Measurements from ENCODE around the gene HS3ST1.
"Not testable (repeated sequence)": the region's sequence is repeated elsewhere in the genome, so short reads cannot be mapped to it uniquely, and the experiment has no call there.

Gene HS3ST1

DNA sequence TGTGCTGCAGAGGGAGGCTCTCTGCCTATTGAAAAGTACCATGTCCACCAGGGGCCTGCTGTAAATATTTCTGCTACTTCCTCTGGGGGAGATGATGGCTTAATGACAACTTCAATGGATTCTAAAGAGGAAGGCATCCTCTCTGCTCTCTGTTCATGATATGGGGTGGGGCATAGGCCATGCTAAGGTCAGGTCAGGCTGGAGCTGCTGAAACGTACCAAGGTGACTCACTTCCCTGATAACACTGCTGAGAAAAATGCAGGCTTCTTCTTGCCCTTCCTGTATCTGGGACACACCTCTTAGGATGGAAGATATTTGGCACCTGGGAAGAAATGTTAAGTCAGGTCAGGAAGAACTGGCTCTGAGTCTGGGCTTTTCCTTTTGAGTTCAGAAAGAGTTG, 31.5 kb downstream of the HS3ST1 start:
- Histone ChIP-seq H3K27me3 (no peaks in the 10 kb centered on the region), H3K27ac (no peak overlapping the region), H3K4me1 (no peaks in the 10 kb centered on the region), H3K4me3 (no peak overlapping the region), H3K9me3 (no peaks in the 10 kb centered on the region), H3K36me3 (peaks cover 0 to 8% (median 0%) of the 10 kb centered on the region in 3 donors)
- TF ChIP-seq, protein P1, sequence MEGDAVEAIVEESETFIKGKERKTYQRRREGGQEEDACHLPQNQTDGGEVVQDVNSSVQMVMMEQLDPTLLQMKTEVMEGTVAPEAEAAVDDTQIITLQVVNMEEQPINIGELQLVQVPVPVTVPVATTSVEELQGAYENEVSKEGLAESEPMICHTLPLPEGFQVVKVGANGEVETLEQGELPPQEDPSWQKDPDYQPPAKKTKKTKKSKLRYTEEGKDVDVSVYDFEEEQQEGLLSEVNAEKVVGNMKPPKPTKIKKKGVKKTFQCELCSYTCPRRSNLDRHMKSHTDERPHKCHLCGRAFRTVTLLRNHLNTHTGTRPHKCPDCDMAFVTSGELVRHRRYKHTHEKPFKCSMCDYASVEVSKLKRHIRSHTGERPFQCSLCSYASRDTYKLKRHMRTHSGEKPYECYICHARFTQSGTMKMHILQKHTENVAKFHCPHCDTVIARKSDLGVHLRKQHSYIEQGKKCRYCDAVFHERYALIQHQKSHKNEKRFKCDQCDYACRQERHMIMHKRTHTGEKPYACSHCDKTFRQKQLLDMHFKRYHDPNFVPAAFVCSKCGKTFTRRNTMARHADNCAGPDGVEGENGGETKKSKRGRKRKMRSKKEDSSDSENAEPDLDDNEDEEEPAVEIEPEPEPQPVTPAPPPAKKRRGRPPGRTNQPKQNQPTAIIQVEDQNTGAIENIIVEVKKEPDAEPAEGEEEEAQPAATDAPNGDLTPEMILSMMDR (IDR thresholded peaks at IDR 0.05) = no peak
- intact Hi-C loops (cut with DNase I; ENCODE audit: low total_unique reads) = no loop called here
- no peak for DNase-seq

DNA sequence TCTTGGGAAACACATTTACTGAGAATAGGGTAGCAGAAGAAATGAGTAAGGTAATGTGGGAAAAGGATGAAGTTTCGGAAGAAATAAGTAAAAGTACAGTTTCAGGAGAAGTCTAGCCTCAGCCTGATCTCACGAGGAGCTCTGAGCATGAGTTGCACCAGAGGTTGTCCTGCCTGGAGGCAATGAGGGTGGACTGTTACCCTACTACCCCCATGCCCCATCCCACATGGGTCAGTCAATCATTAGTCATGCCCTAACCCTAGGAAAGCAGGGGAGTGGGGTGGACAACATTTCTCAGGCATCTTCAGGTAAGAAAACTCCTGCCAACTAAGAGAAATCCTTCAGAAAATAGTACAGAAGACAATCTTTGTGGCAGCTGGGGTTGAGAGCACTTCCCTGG, 35.1 kb downstream of the HS3ST1 start:
- no peak overlapping the region for H3K4me3 ChIP-seq
- intact Hi-C loops (cut with DNase I; ENCODE audit: low total_unique reads) = no loop called here
- no peak for DNase-seq
- no peaks in the 10 kb centered on the region for H3K4me1 ChIP-seq
- TF ChIP-seq, protein P1 (IDR thresholded peaks at IDR 0.05) = no peak
- H3K9me3 ChIP-seq = no peaks in the 10 kb centered on the region
- H3K27me3 ChIP-seq = no peaks in the 10 kb centered on the region
- no peaks in the 10 kb centered on the region for H3K36me3 ChIP-seq
- no peak overlapping the region for H3K27ac ChIP-seq

DNA sequence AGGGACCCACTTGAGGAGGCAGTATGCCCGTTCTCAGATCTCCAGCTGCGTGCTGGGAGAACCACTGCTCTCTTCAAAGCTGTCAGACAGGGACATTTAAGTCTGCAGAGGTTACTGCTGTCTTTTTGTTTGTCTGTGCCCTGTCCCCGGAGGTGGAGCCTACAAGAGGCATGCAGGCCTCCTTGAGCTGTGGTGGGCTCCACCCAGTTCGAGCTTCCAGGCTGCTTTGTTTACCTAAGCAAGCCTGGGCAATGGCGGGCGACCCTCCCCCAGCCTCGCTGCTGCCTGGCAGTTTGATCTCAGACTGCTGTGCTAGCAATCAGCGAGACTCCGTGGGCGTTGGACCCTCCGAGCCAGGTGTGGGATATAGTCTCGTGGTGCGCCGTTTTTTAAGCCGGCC, 44.6 kb downstream of the HS3ST1 start:
- H3K27me3 ChIP-seq; DNase-seq; H3K27ac ChIP-seq; H3K4me1 ChIP-seq; H3K4me3 ChIP-seq; H3K36me3 ChIP-seq; intact Hi-C loops (cut with DNase I; ENCODE audit: low total_unique reads); H3K9me3 ChIP-seq: not testable (repeated sequence)

DNA sequence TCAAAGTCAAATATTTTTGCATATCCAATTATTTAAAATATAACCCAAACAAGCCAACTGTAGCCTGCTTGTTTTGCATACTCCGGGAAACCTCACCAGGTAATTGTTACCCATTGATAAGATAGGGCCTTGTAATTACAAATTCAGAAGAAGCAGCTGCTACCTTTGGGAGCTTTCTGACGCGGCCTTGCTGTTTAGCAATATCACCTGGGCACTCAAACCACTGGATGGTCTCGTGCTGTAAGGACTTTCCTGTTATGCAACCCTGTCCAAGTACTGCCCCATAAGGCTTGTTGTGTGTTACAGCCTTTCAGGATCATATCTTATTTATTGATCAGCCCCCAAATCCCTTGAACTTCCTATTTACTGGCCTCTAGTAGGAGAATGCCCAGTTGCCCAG, 52.1 kb downstream of the HS3ST1 start:
- Histone ChIP-seq H3K4me3 (no peak overlapping the region), H3K4me1 (no peaks in the 10 kb centered on the region), H3K36me3 (no peaks in the 10 kb centered on the region), H3K27me3 (no peaks in the 10 kb centered on the region), H3K9me3 (no peaks in the 10 kb centered on the region), H3K27ac (no peak overlapping the region)
- intact Hi-C loops (cut with DNase I; ENCODE audit: low total_unique reads) = no loop called here
- TF ChIP-seq, protein P1 (IDR thresholded peaks at IDR 0.05) = no peak
- no peak for DNase-seq

DNA sequence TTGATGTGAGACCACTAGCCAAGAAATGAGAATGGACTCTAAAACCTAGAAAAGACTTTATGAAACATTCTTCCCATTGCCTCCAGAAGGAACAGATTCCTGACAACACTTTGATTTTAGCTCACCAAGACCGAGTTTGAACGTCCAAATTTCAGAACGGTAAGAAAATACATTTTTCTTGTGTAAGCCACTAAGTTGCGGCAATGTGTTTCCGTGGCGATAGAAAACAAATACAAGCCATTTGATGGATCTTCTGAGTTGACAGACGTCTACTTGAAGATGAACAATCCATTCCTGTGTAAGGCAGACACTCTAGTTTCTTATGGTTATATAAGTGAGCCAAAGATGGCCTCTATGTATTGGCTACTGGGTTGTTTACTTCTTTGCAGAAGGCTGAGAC, 52.5 kb downstream of the HS3ST1 start:
- Histone ChIP-seq H3K9me3 (no peaks in the 10 kb centered on the region), H3K4me3 (no peak overlapping the region), H3K4me1 (no peaks in the 10 kb centered on the region), H3K27ac (no peak overlapping the region), H3K36me3 (no peaks in the 10 kb centered on the region), H3K27me3 (no peaks in the 10 kb centered on the region)
- TF ChIP-seq, protein P1 (IDR thresholded peaks at IDR 0.05) = no peak
- intact Hi-C loops (cut with DNase I; ENCODE audit: low total_unique reads) = no loop called here
- DNase-seq = no peak

DNA sequence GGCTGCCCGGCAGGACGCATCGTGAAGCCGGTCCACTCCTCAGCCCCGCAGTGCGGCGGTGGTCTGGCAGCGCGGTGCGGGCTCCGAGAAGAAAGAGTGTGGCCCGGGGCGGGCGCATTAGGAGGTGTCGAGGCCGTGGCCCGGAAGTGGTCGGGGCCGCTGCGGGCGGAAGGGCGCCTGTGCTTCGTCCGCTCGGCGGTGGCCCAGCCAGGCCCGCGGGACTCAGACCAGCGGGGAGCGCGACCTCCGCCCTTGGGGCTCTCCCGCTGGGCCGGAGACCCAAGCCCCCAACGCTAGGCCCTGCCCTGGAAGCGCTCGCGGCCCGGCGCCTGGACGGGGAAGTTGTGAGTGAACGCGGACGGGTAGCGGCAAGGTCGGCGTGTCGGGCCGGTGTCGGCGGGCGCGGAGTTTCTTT, 60.0 kb downstream of the HS3ST1 start:
- Histone ChIP-seq H3K27ac (no peak overlapping the region), H3K9me3 (no peaks in the 10 kb centered on the region), H3K27me3 (peaks cover 0 to 12% of the 10 kb centered on the region in 2 donors), H3K4me1 (no peaks in the 10 kb centered on the region), H3K4me3 (no peak overlapping the region), H3K36me3 (no peaks in the 10 kb centered on the region)
- intact Hi-C loops (cut with DNase I; ENCODE audit: low total_unique reads) = no loop called here
- TF ChIP-seq, protein P1 (IDR thresholded peaks at IDR 0.05) = no peak
- DNase-seq = no peak

Data from tibial artery (tissue), 4 donors.